Measurements from ENCODE around the gene RHOF. TPM values are rescaled to one million over a fixed set of nuclear protein-coding genes. Genes with fewer than 3 reads are reported as not detected.

RHOF gene
- total and polyA plus RNA-seq, 2 donors (not counting 1 experiment from before 2014, with no cell fraction given), result 90.3 to 129 TPM

GRCh38 chr12:121799156-121799841, 5.8 kb upstream of the RHOF start:
- ChIA-PET CTCF (interaction anchor here (0.7 to 33.5 kb wide), 5 partner anchors 3 to 92 kb away, joined by 3 to 1947 read pairs (median 6); partner anchors contain the start of genes PSMD9, RHOF, SETD1B and TMEM120B), POLR2A (interaction anchor here (0.8 to 13.7 kb wide), 5 partner anchors 6 to 89 kb away, joined by 3 to 267 read pairs (median 10); partner anchors contain the start of genes PSMD9 and RHOF)
- Mint-ChIP-seq H3K4me1 (peaks cover 45% of the 10 kb centered on the region), H3K27me3 (no peaks in the 10 kb centered on the region), H3K4me3 (peak overlapping the region; percentile 88), H3K9me3 (ENCODE audit: insufficient read depth) (no peaks in the 10 kb centered on the region), H3K27ac (peak overlapping the region; percentile 93)
- intact Hi-C loops (cut with micrococcal nuclease), result loop anchor here (10.0 kb wide), 1 partner anchor 226 kb away; the partner anchor contains the start of gene BCL7A
- 47% methylated on average over 16 of the region's 30 CpGs for WGBS (ENCODE audit: insufficient coverage)
- peaks cover 32% of the 10 kb centered on the region for H4K20me1 ChIP-seq (ENCODE audit: control insufficient read depth, insufficient read depth, low read length, poor library complexity, severe bottlenecking)
- H3K36me3 ChIP-seq (replicated peaks in 1 of 2; ENCODE audit: control extremely low read depth in 1 of 2, control insufficient read depth in 1 of 2, extremely low read depth in 1 of 2, insufficient read depth in 2 of 2, low read length in 1 of 2), result peaks cover 3 to 24% of the 10 kb centered on the region in 2 experiments
- H3K4me1 ChIP-seq (ENCODE audit: control insufficient read depth in 2 of 2, insufficient read depth in 2 of 2, low read length in 2 of 2), result peaks cover 19 to 41% of the 10 kb centered on the region in 2 donors
- TF ChIP-seq EZH2 (IDR thresholded peaks at IDR 0.05; ENCODE audit: borderline replicate concordance, insufficient read depth, low read depth, low read length, poor library complexity, severe bottlenecking), result no peak
- no peaks in the 10 kb centered on the region for H3K9me3 ChIP-seq (ENCODE audit: control extremely low read depth in 1 of 3, control insufficient read depth in 2 of 3, insufficient read depth in 1 of 3, low read length in 2 of 3)
- H3K27ac ChIP-seq (ENCODE audit: low read length in 2 of 2), result peak overlapping the region; percentile 71 to 91
- no peaks in the 10 kb centered on the region for H3K27me3 ChIP-seq (replicated peaks in 1 of 4; ENCODE audit: control extremely low read depth in 1 of 4, control insufficient read depth in 3 of 4, insufficient read depth in 4 of 4, low read length in 3 of 4)
- H3K9ac ChIP-seq (ENCODE audit: low read length), result peak overlapping the region; percentile 81
- ATAC-seq (ENCODE audit: low read depth), result no peak
- no peak for DNase-seq
- H3K4me2 ChIP-seq (replicated peaks; ENCODE audit: low read depth, low read length, poor library complexity, severe bottlenecking), result peak overlapping the region; percentile 94
- peaks cover 42% of the 10 kb centered on the region for H3K79me2 ChIP-seq (ENCODE audit: control insufficient read depth, insufficient read depth, low read length)
- peak overlapping the region; percentile 6 to 89 (median 74) for H3K4me3 ChIP-seq (ENCODE audit: control extremely low read depth in 1 of 5, extremely low read depth in 1 of 5, insufficient read depth in 1 of 5, low read depth in 2 of 5, low read length in 4 of 5)
- peak overlapping the region; percentile 64 for H2AFZ ChIP-seq (ENCODE audit: insufficient read depth, low read depth, low read length, poor library complexity, severe bottlenecking)

DNA sequence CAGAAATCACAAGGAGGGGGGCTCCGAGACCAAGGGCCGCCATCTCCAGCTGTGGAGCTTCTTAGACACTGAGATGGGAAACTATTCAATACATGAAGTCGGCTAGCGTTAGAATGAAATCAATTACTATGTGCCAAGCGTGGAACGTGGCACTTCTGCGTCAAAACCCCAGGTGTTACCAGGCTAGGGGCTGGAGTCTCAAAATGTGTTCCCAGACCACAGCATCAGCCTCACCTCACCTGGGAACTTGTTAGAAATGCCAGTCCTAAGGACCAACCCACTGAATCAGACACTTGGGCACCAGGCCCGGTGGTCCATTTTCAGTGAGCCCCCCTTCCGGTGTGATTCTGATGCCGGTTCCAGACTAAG, 5.3 kb upstream of the RHOF start:
- H3K27ac ChIP-seq (ENCODE audit: low read length in 2 of 2), result peak overlapping the region in 1 of 2 donors; percentile 76
- H2AFZ ChIP-seq (ENCODE audit: insufficient read depth, low read depth, low read length, poor library complexity, severe bottlenecking), result no peak overlapping the region
- Mint-ChIP-seq H3K27ac (peak overlapping the region; percentile 93), H3K9me3 (ENCODE audit: insufficient read depth) (no peaks in the 10 kb centered on the region), H3K4me3 (peak overlapping the region; percentile 88), H3K4me1 (peaks cover 47% of the 10 kb centered on the region), H3K27me3 (no peaks in the 10 kb centered on the region)
- peak overlapping the region; percentile 94 for H3K4me2 ChIP-seq (replicated peaks; ENCODE audit: low read depth, low read length, poor library complexity, severe bottlenecking)
- H3K27me3 ChIP-seq (replicated peaks in 1 of 4; ENCODE audit: control extremely low read depth in 1 of 4, control insufficient read depth in 3 of 4, insufficient read depth in 4 of 4, low read length in 3 of 4), result no peaks in the 10 kb centered on the region
- no peak overlapping the region for H3K9ac ChIP-seq (ENCODE audit: low read length)
- no peak for TF ChIP-seq CTCF (IDR thresholded peaks at IDR 0.05)
- TF ChIP-seq EZH2 (IDR thresholded peaks at IDR 0.05; ENCODE audit: borderline replicate concordance, insufficient read depth, low read depth, low read length, poor library complexity, severe bottlenecking), result no peak
- H3K4me3 ChIP-seq (ENCODE audit: control extremely low read depth in 1 of 5, extremely low read depth in 1 of 5, insufficient read depth in 1 of 5, low read depth in 2 of 5, low read length in 4 of 5), result no peak overlapping the region
- DNase-seq (no peak), ATAC-seq (ENCODE audit: low read depth) (no peak)
- intact Hi-C loops (cut with micrococcal nuclease), result loop anchor here (10.0 kb wide), 1 partner anchor 226 kb away; the partner anchor contains the start of gene BCL7A
- CTCF ChIA-PET, result interaction anchor here (1.3 to 33.5 kb wide), 5 partner anchors 4 to 119 kb away, joined by 4 to 1947 read pairs (median 6); partner anchors contain the start of genes CFAP251, PSMD9, RHOF and SETD1B
- peaks cover 45% of the 10 kb centered on the region for H3K79me2 ChIP-seq (ENCODE audit: control insufficient read depth, insufficient read depth, low read length)
- WGBS (ENCODE audit: insufficient coverage), result 91% methylated on average over 10 of the region's 10 CpGs
- no peaks in the 10 kb centered on the region for H3K9me3 ChIP-seq (ENCODE audit: control extremely low read depth in 1 of 3, control insufficient read depth in 2 of 3, insufficient read depth in 1 of 3, low read length in 2 of 3)
- H4K20me1 ChIP-seq (ENCODE audit: control insufficient read depth, insufficient read depth, low read length, poor library complexity, severe bottlenecking), result peaks cover 32% of the 10 kb centered on the region
- POLR2A ChIA-PET, result interaction anchor here (1.1 to 2.5 kb wide), 3 partner anchors 8 to 17 kb away, joined by 3 to 19 read pairs (median 10); no protein-coding TSS in a partner anchor
- peaks cover 3 to 24% of the 10 kb centered on the region in 2 experiments for H3K36me3 ChIP-seq (replicated peaks in 1 of 2; ENCODE audit: control extremely low read depth in 1 of 2, control insufficient read depth in 1 of 2, extremely low read depth in 1 of 2, insufficient read depth in 2 of 2, low read length in 1 of 2)
- peaks cover 19 to 45% of the 10 kb centered on the region in 2 donors for H3K4me1 ChIP-seq (ENCODE audit: control insufficient read depth in 2 of 2, insufficient read depth in 2 of 2, low read length in 2 of 2)
